Osteoblast (primary cell): Measurements from ENCODE around the gene MEOX1. TPM values are rescaled to one million over a fixed set of nuclear protein-coding genes. Genes with fewer than 3 reads are reported as not detected.

ENCODE experiments used
- DNase-seq: peaks from one replicate; pipeline ENCODE4 v3.0.0; 2011; ENCODE audit warnings: low spot score, mixed read lengths; ENCODE audit not compliant: insufficient read length; ENCODE audit errors: missing footprints
- H2AFZ ChIP-seq: 2 replicates; pipeline ENCODE4 v1.6.0; 2011; ENCODE audit warnings: mild to moderate bottlenecking, low read length
- H3K27ac ChIP-seq: 2 replicates; pipeline ENCODE4 v1.5.1; 2011; ENCODE audit warnings: mild to moderate bottlenecking, low read depth, low read length, moderate library complexity
- H3K27me3 ChIP-seq: 2 replicates; pipeline ENCODE4 v1.6.0; 2012; ENCODE audit warnings: mild to moderate bottlenecking, control low read depth, inconsistent platforms, low read length, moderate library complexity; ENCODE audit not compliant: insufficient read depth
- H3K36me3 ChIP-seq: 2 replicates; pipeline ENCODE4 v1.5.1; 2011; ENCODE audit warnings: mild to moderate bottlenecking, low read length, control low read depth, moderate library complexity; ENCODE audit not compliant: insufficient read depth
- H3K4me1 ChIP-seq: 2 replicates; pipeline ENCODE4 v1.5.1; 2011; ENCODE audit warnings: mild to moderate bottlenecking, low read length, control low read depth, moderate library complexity; ENCODE audit not compliant: insufficient read depth
- H3K4me2 ChIP-seq: 2 replicates; pipeline ENCODE4 v1.6.0; 2011; ENCODE audit warnings: mild to moderate bottlenecking, low read length; ENCODE audit not compliant: insufficient read depth
- H3K4me3 ChIP-seq: fragments of 200-600 bp; sonication (generic); 3 replicates; pipeline ENCODE4 v1.5.1; 2012; ENCODE audit warnings: mild to moderate bottlenecking, low read length, inconsistent platforms; ENCODE audit not compliant: insufficient read depth
- H3K79me2 ChIP-seq: 2 replicates; pipeline ENCODE4 v1.6.0; 2012; ENCODE audit warnings: mild to moderate bottlenecking, low read length, control low read depth, inconsistent platforms; ENCODE audit not compliant: insufficient read depth
- H3K9me3 ChIP-seq: 2 replicates; pipeline ENCODE4 v1.5.1; 2011; ENCODE audit warnings: low read depth, low read length, control low read depth
- H4K20me1 ChIP-seq: 2 replicates; pipeline ENCODE4 v1.6.0; 2012; ENCODE audit warnings: mild to moderate bottlenecking, low read length, control low read depth; ENCODE audit not compliant: insufficient read depth
- total RNA-seq: library from RNA; depleted of rRNA; stranded (reverse); fragments of >200 nt; gene quantifications from 2 replicates; pipeline ENCODE4 v1.2.3, GENCODE V29; 2012
- TF ChIP-seq, protein P1 (sequence below): IDR thresholded peaks from 2 replicates; pipeline ENCODE4 v1.5.1; 2011; ENCODE audit warnings: mild to moderate bottlenecking, low read depth, low read length, moderate library complexity; ENCODE audit errors: extremely low read depth

MEOX1 gene
- total RNA-seq, 1 donor, result under 0.01 TPM

DNA sequence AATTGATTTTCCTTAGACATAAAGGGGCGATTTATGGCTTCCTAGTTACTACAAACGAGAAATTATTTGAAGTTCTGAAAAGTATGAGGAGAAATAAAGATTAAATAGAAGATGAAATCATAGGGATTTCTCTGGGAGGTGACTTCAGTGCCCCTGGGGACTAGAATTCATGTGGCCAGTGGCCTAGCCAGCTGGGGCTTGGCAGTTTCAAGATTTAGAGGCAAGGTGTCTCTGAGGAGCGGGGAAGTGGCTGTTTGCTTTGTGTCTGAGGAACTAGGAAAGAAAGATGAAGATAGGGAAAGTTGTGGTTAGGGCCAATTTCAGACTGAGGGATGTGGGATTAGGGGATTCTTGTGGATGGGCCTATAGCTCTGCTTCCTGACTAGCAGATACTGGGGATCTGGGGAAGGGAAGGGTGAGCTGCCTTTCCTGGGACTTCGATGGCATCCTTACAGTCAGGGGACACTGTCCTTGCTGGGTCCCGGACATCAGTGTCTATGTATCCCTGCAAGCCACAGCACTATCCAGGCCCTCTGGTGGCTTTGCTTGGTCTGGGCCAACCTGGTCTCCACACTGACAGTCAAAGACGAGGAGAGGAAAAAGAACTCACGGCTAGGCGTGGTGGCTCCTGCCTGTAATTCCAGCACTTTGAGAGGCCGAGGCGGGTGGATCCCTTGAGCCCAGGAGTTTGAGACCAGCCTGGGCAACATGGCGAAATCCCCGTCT lies 22.4 kb upstream of the MEOX1 start:
- Histone ChIP-seq H3K79me2 (no peaks in the 10 kb centered on the region), H3K4me3 (no peak overlapping the region), H4K20me1 (no peaks in the 10 kb centered on the region), H3K4me2 (no peak overlapping the region), H3K27ac (no peak overlapping the region), H3K36me3 (no peaks in the 10 kb centered on the region), H3K27me3 (peaks cover 34% of the 10 kb centered on the region), H3K9me3 (no peaks in the 10 kb centered on the region), H3K4me1 (no peaks in the 10 kb centered on the region), H2AFZ (no peak overlapping the region)
- TF ChIP-seq, protein P1, sequence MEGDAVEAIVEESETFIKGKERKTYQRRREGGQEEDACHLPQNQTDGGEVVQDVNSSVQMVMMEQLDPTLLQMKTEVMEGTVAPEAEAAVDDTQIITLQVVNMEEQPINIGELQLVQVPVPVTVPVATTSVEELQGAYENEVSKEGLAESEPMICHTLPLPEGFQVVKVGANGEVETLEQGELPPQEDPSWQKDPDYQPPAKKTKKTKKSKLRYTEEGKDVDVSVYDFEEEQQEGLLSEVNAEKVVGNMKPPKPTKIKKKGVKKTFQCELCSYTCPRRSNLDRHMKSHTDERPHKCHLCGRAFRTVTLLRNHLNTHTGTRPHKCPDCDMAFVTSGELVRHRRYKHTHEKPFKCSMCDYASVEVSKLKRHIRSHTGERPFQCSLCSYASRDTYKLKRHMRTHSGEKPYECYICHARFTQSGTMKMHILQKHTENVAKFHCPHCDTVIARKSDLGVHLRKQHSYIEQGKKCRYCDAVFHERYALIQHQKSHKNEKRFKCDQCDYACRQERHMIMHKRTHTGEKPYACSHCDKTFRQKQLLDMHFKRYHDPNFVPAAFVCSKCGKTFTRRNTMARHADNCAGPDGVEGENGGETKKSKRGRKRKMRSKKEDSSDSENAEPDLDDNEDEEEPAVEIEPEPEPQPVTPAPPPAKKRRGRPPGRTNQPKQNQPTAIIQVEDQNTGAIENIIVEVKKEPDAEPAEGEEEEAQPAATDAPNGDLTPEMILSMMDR, result no peak
- no peak for DNase-seq

DNA sequence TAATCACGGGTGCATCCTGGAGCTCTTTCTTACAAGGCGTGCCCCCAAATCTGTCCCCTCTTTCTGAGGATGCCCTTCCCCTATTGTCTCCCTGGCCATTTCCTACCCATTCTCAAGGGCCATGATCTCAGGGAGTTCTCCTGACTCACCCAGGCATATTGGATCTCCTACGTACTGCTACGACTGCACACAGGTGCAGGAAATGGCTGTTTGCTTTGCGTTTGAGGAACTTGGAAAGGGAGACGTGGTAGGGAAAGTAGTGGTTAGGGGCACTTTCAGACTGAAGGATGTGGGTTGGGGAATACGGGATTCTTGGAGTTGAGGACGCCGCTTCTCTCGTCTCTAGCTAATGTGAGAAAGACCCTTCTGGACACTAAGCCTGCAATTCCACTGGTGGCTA lies 18.7 kb upstream of the MEOX1 start:
- Histone ChIP-seq H3K79me2 (no peaks in the 10 kb centered on the region), H3K27me3 (peaks cover 17% of the 10 kb centered on the region), H2AFZ (no peak overlapping the region), H3K27ac (no peak overlapping the region), H3K36me3 (no peaks in the 10 kb centered on the region), H3K9me3 (no peaks in the 10 kb centered on the region), H3K4me1 (peaks cover 4% of the 10 kb centered on the region), H3K4me2 (no peak overlapping the region), H4K20me1 (no peaks in the 10 kb centered on the region), H3K4me3 (no peak overlapping the region)
- TF ChIP-seq, protein P1, result no peak
- no peak for DNase-seq

DNA sequence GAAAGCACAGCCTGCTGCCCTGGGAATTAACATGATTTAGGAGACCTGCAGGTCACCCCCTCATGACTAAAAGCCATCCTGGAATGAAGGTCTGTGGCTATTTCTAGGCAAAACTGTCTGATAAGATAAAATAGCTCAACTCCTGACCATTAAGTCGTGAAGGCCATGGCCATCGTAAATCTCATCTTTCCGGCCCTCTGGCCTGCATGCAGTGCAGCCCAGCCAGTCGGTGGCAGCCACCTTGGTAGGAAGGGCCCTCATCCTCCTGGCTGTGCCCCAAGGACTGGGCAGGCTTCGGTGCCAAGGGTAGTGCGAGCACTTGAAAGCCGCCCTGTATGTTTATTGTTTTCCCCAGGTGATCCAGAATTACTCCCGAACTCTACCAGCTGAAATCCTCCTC lies 18.2 kb upstream of the MEOX1 start:
- peaks cover 17% of the 10 kb centered on the region for H3K27me3 ChIP-seq
- no peak overlapping the region for H3K27ac ChIP-seq
- DNase-seq, result no peak
- no peak overlapping the region for H2AFZ ChIP-seq
- peaks cover 4% of the 10 kb centered on the region for H3K4me1 ChIP-seq
- H3K36me3 ChIP-seq, result no peaks in the 10 kb centered on the region
- H3K4me2 ChIP-seq, result no peak overlapping the region
- no peaks in the 10 kb centered on the region for H3K79me2 ChIP-seq
- H4K20me1 ChIP-seq, result no peaks in the 10 kb centered on the region
- no peak overlapping the region for H3K4me3 ChIP-seq
- no peaks in the 10 kb centered on the region for H3K9me3 ChIP-seq
- TF ChIP-seq, protein P1, result no peak

DNA sequence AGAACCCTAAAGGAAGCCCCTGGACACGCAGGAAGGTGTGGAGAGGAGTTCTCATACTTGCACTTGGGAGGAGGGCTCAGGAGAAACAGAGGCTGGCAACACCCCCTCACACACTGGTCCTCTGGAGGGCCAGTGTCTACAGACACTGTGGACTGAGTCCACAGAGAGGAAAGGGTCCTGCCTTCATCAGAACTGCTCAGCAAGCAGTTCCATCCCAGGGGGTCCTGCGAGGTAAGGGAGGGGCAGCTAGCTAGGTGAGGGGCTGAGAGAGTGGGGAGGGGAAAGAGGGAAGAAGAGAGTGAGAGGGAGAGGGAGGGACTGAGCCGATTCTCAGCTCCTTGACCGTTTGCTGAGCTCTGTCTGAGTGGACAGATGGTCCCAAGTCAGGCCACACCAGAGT lies 17.7 kb upstream of the MEOX1 start:
- H3K4me2 ChIP-seq, result no peak overlapping the region
- no peaks in the 10 kb centered on the region for H4K20me1 ChIP-seq
- peaks cover 17% of the 10 kb centered on the region for H3K27me3 ChIP-seq
- H2AFZ ChIP-seq, result no peak overlapping the region
- H3K36me3 ChIP-seq, result no peaks in the 10 kb centered on the region
- no peaks in the 10 kb centered on the region for H3K9me3 ChIP-seq
- H3K4me1 ChIP-seq, result peaks cover 4% of the 10 kb centered on the region
- no peak for DNase-seq
- TF ChIP-seq, protein P1, result no peak
- H3K4me3 ChIP-seq, result no peak overlapping the region
- H3K79me2 ChIP-seq, result no peaks in the 10 kb centered on the region
- H3K27ac ChIP-seq, result no peak overlapping the region
